ENCODE measurements around the gene PPP6R1.
"Not testable (repeated sequence)": the region's sequence is repeated elsewhere in the genome, so short reads cannot be mapped to it uniquely, and the experiment has no call there.

The PPP6R1 gene

DNA sequence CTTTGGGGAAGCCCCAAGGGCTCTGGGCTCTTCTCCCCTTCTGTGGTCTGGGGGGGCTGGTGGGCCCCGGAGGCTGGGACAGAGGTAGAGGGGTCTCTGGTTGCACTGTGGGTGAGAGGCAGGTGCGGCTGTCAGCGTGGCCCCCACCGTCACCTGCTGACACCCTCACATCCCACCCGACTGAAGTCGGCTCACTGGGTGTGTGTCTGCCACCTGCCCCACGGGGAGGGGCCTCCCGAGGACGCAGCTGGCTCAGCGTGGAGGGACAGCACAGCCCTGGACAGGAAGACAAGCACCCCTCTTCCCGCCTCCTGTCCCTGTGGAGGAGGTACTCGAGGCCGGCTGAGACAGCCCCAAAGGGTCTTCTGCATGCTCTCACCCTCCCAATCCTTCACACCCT, 28.0 kb downstream of the PPP6R1 start:
- no peak for DNase-seq (ENCODE audit: low spot score)
- H3K9me3 Mint-ChIP-seq = no peaks in the 10 kb centered on the region
- H3K27me3 Mint-ChIP-seq (ENCODE audit: low read depth) = no peaks in the 10 kb centered on the region
- H3K27ac Mint-ChIP-seq = no peak overlapping the region
- H3K4me1 Mint-ChIP-seq (ENCODE audit: low read depth) = no peaks in the 10 kb centered on the region
- H3K4me3 Mint-ChIP-seq = no peak overlapping the region
- peaks cover 52% of the 10 kb centered on the region for H3K36me3 Mint-ChIP-seq (ENCODE audit: low read depth)

DNA sequence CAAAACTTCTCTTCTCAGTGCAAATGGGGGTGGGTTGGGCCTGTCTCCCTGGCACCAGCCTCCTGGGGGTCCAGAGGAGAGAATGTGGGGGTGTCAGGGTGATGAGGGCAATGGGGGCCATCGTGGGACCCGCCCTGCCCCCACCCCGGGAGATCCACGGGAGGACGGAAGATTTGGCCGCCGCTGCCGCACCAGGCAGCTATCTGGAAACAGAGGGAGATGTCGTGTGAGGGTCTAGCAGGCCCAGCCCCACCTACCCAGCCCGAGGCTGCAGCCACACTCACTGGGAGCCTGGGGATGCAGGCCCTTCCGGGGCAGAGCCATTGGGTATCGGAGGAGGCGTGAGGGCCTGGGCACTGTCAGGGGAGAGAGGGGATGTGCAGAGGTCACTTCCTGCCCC, 28.5 kb downstream of the PPP6R1 start:
- no peak for DNase-seq (ENCODE audit: low spot score)
- peaks cover 56% of the 10 kb centered on the region for H3K36me3 Mint-ChIP-seq (ENCODE audit: low read depth)
- H3K9me3 Mint-ChIP-seq = no peaks in the 10 kb centered on the region
- no peak overlapping the region for H3K27ac Mint-ChIP-seq
- H3K4me1 Mint-ChIP-seq (ENCODE audit: low read depth) = no peaks in the 10 kb centered on the region
- no peaks in the 10 kb centered on the region for H3K27me3 Mint-ChIP-seq (ENCODE audit: low read depth)
- H3K4me3 Mint-ChIP-seq = no peak overlapping the region

DNA sequence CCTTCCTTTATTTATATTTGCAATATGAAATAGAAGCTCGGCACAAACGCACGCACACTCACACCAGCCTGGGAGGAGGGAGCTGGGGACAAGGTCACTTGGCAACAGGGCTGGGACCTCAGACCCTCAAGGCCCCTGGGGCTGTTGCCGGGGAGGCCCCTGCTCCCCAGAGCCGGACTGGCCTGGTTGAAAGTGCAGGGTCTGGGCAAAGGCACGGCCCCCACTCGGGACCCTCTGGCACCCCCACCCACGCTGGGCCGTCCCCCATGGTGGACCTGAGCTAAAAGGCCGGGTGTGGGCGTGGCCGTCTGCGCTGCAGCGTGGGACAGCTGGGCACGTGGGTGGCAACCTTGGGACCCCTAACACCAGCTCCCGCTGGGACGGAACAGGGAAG, 29.0 kb downstream of the PPP6R1 start:
- no peak overlapping the region for H3K27ac Mint-ChIP-seq
- no peak for DNase-seq (ENCODE audit: low spot score)
- H3K9me3 Mint-ChIP-seq = no peaks in the 10 kb centered on the region
- H3K4me1 Mint-ChIP-seq (ENCODE audit: low read depth) = no peaks in the 10 kb centered on the region
- H3K27me3 Mint-ChIP-seq (ENCODE audit: low read depth) = no peaks in the 10 kb centered on the region
- H3K4me3 Mint-ChIP-seq = no peak overlapping the region
- peaks cover 52% of the 10 kb centered on the region for H3K36me3 Mint-ChIP-seq (ENCODE audit: low read depth)

DNA sequence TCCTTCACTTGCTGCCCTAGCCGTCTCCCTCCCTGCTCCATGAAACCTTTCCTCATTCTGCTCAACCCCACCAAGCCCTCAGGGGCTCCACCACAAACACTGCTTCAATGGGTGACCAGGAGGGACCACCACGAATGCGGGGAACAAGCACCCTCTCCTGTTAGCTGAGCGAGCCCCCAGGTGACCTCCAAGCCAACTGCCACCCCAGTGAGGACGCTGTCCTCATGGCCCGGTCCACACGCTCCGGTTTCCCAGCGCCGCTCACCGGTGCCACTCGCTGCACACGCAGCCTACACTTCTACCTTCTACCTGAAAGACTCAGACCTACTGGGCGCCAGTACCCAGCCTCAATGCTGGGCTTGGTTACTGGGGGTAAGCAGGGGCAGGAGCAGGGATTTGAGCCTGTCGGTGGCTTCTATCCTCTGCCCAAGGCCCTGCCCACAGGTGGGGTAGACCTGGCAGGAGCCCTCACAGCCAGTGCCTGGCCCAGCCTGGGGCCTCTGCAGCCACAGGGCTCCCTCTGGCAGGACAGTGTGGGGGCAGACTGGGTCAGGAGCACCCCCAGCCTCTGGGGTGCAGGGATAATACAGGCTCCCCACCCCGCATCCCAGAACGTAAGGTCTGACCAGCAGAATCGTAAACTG, 29.6 kb downstream of the PPP6R1 start:
- Mint-ChIP-seq H3K27me3 (ENCODE audit: low read depth) (no peaks in the 10 kb centered on the region), H3K27ac (no peak overlapping the region), H3K9me3 (no peaks in the 10 kb centered on the region), H3K36me3 (ENCODE audit: low read depth) (peaks cover 47% of the 10 kb centered on the region), H3K4me1 (ENCODE audit: low read depth) (no peaks in the 10 kb centered on the region), H3K4me3 (no peak overlapping the region)
- no peak for DNase-seq (ENCODE audit: low spot score)

DNA sequence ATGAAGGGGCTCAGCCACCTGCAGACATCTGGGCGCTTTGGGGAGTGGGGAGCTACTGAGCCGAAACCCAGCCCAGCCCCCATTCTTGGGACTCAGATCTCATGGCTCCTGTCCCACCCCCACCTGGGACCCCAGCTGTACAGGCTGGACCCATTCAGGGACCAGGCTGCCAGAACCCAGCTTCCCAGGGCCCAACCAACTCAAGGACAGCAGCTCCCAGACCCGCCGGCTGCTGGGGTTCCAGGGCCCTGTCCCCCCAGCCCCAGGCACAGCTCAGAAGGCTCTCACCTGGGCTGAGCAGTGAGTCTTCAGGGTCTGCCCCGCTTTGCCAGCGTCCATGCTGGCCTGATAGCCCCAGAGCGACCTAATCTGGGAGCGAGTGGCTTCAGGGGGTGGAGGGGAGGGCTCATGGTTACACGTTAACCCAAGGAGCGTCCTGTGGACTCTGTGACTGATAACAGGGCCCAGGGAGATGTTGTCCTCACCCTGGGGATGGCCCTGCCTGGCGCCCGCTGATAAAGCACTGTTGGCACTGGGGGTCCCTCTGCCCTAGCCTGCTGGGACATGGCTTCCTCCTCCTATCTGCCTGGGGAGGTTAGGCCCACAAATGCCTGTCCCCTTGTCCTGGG, 30.3 kb downstream of the PPP6R1 start, which contains the start of gene TMEM86B:
TMEM86B (minus strand) TSS at position 361 of the 629 bp plus-strand sequence; CDS start at position 339, 22 bp downstream.
- Mint-ChIP-seq H3K27me3 (ENCODE audit: low read depth) (no peaks in the 10 kb centered on the region), H3K27ac (no peak within 1 kb of the TSS), H3K36me3 (ENCODE audit: low read depth) (peaks cover 42% of the 10 kb centered on the region), H3K4me1 (ENCODE audit: low read depth) (no peaks in the 10 kb centered on the region), H3K4me3 (no peak within 1 kb of the TSS), H3K9me3 (no peaks in the 10 kb centered on the region)
- no peak for DNase-seq (ENCODE audit: low spot score)

DNA sequence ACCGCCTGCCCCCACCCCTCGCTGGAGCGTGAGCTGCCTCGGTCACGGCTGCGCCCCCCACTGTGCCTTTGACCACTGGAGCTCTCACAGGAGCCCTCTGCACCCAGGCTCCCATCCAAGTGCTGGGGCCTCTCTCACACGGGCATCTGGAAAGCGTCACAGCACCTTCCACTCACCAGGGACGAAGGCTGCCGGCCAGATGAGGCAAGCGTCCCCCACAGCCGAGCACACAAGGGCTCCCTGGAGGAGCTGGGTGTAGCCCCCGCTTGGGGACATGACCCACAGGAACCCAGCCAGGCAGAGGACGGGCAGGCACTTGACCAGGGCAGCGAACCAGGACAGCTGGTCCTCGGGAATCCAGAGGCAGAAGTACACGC, 30.8 kb downstream of the PPP6R1 start:
- no peaks in the 10 kb centered on the region for H3K4me1 Mint-ChIP-seq (ENCODE audit: low read depth)
- no peaks in the 10 kb centered on the region for H3K9me3 Mint-ChIP-seq
- peaks cover 39% of the 10 kb centered on the region for H3K36me3 Mint-ChIP-seq (ENCODE audit: low read depth)
- DNase-seq (ENCODE audit: low spot score) = no peak
- no peaks in the 10 kb centered on the region for H3K27me3 Mint-ChIP-seq (ENCODE audit: low read depth)
- no peak overlapping the region for H3K27ac Mint-ChIP-seq
- no peak overlapping the region for H3K4me3 Mint-ChIP-seq

DNA sequence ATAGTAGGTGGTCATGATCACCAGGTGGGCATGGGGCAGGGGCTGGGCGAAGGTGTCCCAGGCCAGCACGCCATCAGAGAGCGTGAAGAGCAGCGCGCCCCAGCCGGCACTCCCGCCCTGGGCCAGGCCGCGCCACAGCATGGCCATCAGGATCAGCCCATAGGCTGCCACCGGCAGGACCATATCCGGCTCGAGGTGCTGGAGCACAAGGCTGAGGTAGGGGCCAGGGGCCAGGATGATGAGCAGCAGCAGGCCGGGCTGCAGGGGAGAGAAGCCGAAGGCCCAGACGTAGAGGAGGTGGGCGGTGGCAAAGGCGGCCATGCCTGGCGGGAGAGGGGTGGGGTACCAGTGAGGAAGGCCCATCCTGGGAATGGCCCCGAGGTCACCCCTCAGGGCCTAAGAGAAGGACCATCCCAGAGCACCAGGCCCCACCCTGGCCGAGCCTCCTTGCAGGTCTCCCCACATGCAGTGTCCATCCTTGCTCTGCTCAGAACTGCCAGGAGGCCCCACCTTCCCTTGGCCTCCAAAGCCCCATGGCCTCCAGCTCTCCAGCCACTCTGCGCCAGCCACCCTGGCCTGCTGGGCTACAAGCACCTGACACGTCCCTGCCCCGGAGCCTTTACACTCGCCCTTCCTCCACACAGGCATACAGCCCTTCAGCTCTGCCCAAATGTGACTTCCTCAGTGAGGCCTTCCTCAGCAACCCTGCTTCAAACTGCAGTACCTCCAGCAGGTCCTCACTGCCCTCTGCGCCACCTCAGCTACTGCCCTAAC, 31.4 kb downstream of the PPP6R1 start:
- Mint-ChIP-seq H3K4me3 (no peak overlapping the region), H3K27me3 (ENCODE audit: low read depth) (no peaks in the 10 kb centered on the region), H3K4me1 (ENCODE audit: low read depth) (no peaks in the 10 kb centered on the region), H3K9me3 (no peaks in the 10 kb centered on the region), H3K27ac (no peak overlapping the region), H3K36me3 (ENCODE audit: low read depth) (peaks cover 34% of the 10 kb centered on the region)
- DNase-seq (ENCODE audit: low spot score) = no peak

DNA sequence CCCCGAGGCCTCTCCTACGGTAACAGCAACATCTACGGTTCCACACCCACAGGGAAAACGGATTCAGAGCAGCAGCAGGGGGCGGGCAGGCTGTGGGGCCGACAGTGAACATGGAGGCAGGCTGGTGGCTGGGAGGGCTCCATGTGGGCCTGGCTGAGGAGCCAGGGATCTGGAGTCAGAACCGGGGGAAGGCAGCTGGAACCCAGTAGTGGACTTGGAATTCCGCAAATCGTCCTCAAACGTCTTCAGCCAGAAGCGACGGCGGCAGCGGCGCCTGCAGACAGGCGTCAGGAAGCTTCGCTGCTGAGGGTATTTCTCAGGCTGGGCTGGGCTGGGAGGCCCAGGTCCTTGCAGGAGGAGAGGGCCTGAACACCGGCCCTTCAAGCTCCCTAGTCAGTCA, 32.0 kb downstream of the PPP6R1 start:
- Mint-ChIP-seq H3K36me3 (ENCODE audit: low read depth) (peaks cover 32% of the 10 kb centered on the region), H3K27ac (no peak overlapping the region), H3K4me3 (no peak overlapping the region), H3K4me1 (ENCODE audit: low read depth) (no peaks in the 10 kb centered on the region), H3K9me3 (no peaks in the 10 kb centered on the region), H3K27me3 (ENCODE audit: low read depth) (no peaks in the 10 kb centered on the region)
- no peak for DNase-seq (ENCODE audit: low spot score)

DNA sequence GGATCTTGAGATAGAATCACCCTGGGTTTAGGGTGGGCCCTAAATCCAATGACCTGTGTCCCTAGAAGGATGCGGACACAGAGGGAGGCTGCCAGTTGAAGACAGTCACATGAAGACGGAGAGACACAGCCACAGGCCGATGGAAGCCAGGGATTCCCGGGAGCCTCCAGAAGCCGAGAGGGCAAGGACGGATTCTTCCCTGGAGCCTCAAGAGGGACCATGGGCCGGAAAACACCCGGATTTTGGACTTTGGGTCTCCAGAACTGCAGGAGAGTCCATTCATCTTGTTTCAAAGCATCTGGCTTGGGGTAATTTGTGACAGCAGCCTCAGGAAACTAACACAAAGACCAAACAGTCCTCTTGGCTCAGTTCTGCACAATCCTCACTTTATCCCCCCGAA, 32.5 kb downstream of the PPP6R1 start:
- Mint-ChIP-seq H3K36me3 (ENCODE audit: low read depth) (peaks cover 34% of the 10 kb centered on the region), H3K4me1 (ENCODE audit: low read depth) (no peaks in the 10 kb centered on the region), H3K27ac (no peak overlapping the region), H3K4me3 (no peak overlapping the region), H3K9me3 (no peaks in the 10 kb centered on the region), H3K27me3 (ENCODE audit: low read depth) (no peaks in the 10 kb centered on the region)
- no peak for DNase-seq (ENCODE audit: low spot score)

DNA sequence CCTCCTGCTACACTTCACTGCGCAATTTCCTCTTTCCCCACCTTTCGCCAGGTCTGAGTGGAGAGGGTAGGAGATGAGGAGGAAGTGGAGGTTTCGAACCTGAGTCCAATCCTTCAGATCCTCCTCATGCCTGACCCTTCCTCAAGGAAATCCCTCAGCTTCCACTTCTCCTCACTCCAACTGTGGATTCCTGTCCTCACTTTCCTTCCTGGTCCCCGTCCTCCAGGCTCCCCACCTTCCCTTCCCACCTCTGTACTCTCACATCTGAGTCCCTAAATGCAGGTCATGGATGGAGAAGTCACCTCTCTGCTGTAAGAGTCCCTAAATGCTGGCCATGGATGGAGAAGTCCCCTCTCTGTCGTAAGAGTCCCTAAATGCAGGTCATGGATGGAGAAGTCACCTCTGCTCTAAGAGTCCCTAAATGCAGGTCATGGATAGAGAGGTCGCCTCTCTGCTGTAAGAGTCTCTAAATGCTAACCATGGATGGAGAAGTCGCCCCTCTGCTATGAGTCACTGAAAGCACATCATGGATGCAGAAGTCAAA, 33.3 kb downstream of the PPP6R1 start:
- DNase-seq (ENCODE audit: low spot score) = no peak
- no peak overlapping the region for H3K4me3 Mint-ChIP-seq
- H3K4me1 Mint-ChIP-seq (ENCODE audit: low read depth) = no peaks in the 10 kb centered on the region
- H3K27me3 Mint-ChIP-seq (ENCODE audit: low read depth) = no peaks in the 10 kb centered on the region
- H3K27ac Mint-ChIP-seq = peak overlapping the region; percentile 18
- no peaks in the 10 kb centered on the region for H3K9me3 Mint-ChIP-seq
- H3K36me3 Mint-ChIP-seq (ENCODE audit: low read depth) = peaks cover 38% of the 10 kb centered on the region

DNA sequence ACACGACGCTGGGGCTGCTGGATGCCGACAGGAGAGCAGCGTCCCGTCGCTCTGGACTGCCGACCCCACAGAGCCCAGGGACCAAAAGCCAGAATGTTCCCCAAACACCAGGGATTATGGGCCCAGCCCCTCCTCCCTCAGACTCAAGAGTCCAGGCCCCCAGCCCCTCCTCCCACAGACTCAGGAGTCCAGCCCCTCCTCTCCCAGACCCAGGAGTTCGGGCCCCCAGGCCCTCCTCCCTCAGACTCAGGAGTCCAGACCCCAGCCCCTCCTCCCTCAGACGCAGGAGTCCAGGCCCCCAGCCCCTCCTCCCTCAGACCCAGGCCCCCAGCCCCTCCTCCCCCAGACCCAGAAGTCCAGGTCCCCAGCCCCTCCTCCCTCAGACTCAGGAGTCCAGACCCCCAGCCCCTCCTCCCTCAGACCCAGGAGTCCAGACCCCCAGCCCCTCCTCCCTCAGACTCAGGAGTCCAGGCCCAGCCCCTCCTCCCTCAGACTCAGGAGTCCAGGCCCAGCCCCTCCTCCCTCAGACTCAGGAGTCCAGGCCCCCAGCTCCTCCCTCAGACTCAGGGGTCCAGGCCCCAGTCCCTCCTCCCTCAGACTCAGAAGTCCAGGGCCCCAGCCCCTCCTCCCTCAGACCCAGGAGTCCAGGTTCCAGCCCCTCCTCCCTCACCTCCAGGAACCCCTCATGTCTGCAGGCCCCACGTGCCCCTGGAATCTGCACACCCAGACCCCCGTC, 34.0 kb downstream of the PPP6R1 start:
- H3K4me3 Mint-ChIP-seq; H3K27ac Mint-ChIP-seq; H3K4me1 Mint-ChIP-seq (ENCODE audit: low read depth); DNase-seq (ENCODE audit: low spot score); H3K9me3 Mint-ChIP-seq; H3K27me3 Mint-ChIP-seq (ENCODE audit: low read depth): not testable (repeated sequence)
- peaks cover 37% of the 10 kb centered on the region for H3K36me3 Mint-ChIP-seq (ENCODE audit: low read depth)

DNA sequence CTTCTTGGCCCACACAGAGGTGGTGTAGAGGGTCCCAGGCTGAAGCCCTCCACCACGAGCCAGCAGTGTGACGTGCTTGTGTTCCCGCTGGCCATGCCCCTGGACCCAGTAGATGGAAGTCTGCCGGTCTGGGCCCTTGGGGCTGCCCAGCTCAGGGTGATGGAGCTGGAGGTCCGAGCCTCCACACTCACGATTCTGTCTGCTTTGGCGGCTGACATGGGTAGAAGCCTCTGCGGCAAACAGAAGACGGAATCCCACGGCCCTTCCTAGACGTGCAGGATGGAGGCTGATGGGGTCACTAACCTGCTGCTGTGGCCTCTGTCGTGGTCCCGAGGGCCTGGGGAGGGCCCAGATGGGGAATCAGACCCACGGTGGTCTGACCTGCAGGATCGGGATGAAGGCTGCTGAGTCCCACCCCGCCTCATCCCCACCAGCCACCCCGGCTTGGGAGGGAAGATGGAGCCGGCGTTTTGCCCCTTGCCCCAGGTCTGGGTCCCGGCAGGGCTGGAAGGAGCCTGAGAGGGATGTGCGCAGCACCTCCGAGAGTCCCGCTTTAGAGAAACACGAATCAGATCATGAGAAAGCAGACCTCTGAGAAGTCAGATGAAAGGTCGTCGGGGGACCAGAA, 34.7 kb downstream of the PPP6R1 start:
- H3K27ac Mint-ChIP-seq = no peak overlapping the region
- no peak for DNase-seq (ENCODE audit: low spot score)
- no peaks in the 10 kb centered on the region for H3K27me3 Mint-ChIP-seq (ENCODE audit: low read depth)
- H3K36me3 Mint-ChIP-seq (ENCODE audit: low read depth) = peaks cover 36% of the 10 kb centered on the region
- no peak overlapping the region for H3K4me3 Mint-ChIP-seq
- H3K4me1 Mint-ChIP-seq (ENCODE audit: low read depth) = no peaks in the 10 kb centered on the region
- H3K9me3 Mint-ChIP-seq = no peaks in the 10 kb centered on the region

DNA sequence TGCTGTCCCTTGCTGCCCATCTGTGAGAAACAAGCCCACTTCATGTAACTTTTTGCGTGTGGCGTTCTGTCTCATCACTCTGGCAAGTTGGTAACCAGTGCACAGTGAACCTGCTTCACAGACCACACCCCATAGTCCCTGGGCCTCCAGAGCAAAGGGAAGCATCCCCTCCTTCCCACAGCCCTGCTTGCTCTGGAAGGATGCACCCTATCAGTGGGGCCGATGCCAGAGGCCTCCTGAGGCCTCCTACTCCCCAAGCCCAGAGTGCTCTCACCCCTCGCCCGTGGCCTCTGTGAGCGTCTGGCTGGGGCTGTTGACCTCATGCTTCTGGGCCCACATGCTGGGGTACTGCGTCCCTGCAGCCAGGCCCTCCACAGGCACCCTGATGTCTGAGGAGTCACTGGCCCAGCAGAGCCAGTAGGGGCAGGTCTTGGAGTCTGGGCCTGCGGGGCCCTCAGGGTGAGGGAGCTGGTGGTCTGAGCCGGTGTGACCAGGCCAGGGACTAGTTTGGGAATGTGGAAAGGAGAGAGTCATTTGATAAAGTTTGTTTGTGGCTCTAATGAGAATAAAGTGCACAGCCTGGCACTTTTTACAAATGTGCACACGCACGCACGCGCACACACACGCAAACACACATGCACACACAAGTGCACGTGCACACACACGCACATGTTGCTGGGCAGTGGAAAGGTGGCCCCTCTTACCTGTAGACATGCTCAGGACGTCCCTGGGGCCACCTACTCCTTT, 35.4 kb downstream of the PPP6R1 start:
- Mint-ChIP-seq H3K4me3 (no peak overlapping the region), H3K4me1 (ENCODE audit: low read depth) (no peaks in the 10 kb centered on the region), H3K27me3 (ENCODE audit: low read depth) (no peaks in the 10 kb centered on the region), H3K9me3 (no peaks in the 10 kb centered on the region), H3K36me3 (ENCODE audit: low read depth) (peaks cover 31% of the 10 kb centered on the region), H3K27ac (no peak overlapping the region)
- DNase-seq (ENCODE audit: low spot score) = no peak

All from T-helper 2 cell treated with Interferon-gamma antibody and Interleukin-4, amounts not matched to agents 5 μg/mL and 100 μg/mL, for 36 hours (primary cell).